AG04450 (cell line): Measurements from ENCODE around the gene FAM228B. TPM values are rescaled to one million over a fixed set of nuclear protein-coding genes. Genes with fewer than 3 reads are reported as not detected.
"Not testable (repeated sequence)": the region's sequence is repeated elsewhere in the genome, so short reads cannot be mapped to it uniquely, and the experiment has no call there.

Source experiments
- CTCF ChIA-PET: fragments of 300-600, 350-600 bp; formaldehyde crosslinking; extraction: SDS; loops from one replicate; lab custom pipeline; 2022; ENCODE audit warnings: antibody characterized with exemption, inconsistent platforms; lab: Charles Lee
- POLR2A ChIA-PET: fragments of 350-600 bp; formaldehyde crosslinking; extraction: SDS; loops from one replicate; lab custom pipeline; 2021; ENCODE audit warnings: antibody characterized with exemption, inconsistent platforms; lab: Yijun Ruan, JAX
- DNase-seq: peaks from one replicate; pipeline ENCODE4 v3.0.0-alpha.2; 2011; ENCODE audit warnings: low read depth, low spot score
- H3K27ac ChIP-seq: one replicate; pipeline ENCODE4 v1.5.1; 2012; ENCODE audit warnings: low read depth, low read length, control low read depth
- H3K27me3 ChIP-seq: one replicate; pipeline ENCODE4 v1.6.0; 2012; ENCODE audit warnings: low read length; ENCODE audit not compliant: control insufficient read depth, insufficient read depth
- H3K4me3 ChIP-seq: 2 replicates; pipeline ENCODE4 v1.5.1; 2011; ENCODE audit warnings: mild to moderate bottlenecking, low read depth, low read length, control low read depth
- H3K9me3 ChIP-seq: 2 replicates; pipeline ENCODE4 v1.5.1; 2012; ENCODE audit warnings: low read length; ENCODE audit not compliant: control insufficient read depth, insufficient read depth
- CTCF ChIP-seq: IDR thresholded peaks from 2 replicates; pipeline ENCODE4 v1.5.1; 2011; ENCODE audit warnings: low read depth, low read length, control low read depth, inconsistent platforms
- polyA plus RNA-seq: library from polyadenylated mRNA; depleted of rRNA; stranded (reverse); fragments of >200 nt; gene quantifications from 2 replicates; pipeline ENCODE4 v1.2.3, GENCODE V29; 2011

FAM228B gene
- polyA plus RNA-seq, 1 experiment, result 7.6 TPM

GRCh38 chr2:24191848-24192247 is 68.6 kb downstream of the FAM228B start:
- DNase-seq, result no peak
- Histone ChIP-seq H3K27ac (no peak overlapping the region), H3K4me3 (no peak overlapping the region), H3K27me3 (peaks cover 4% of the 10 kb centered on the region), H3K9me3 (no peaks in the 10 kb centered on the region; the same call in 1 of the 2 replicates)
- CTCF ChIA-PET, result no interaction called here
- no peak for TF ChIP-seq CTCF
- POLR2A ChIA-PET, result no interaction called here

GRCh38 chr2:24197213-24197612 is 73.9 kb downstream of the FAM228B start:
- H3K4me3 ChIP-seq, H3K9me3 ChIP-seq, CTCF ChIA-PET, H3K27me3 ChIP-seq, POLR2A ChIA-PET, DNase-seq, H3K27ac ChIP-seq: not testable (repeated sequence)

GRCh38 chr2:24199968-24200590 is 76.8 kb downstream of the FAM228B start:
- Histone ChIP-seq H3K4me3 (no peak overlapping the region), H3K27ac (no peak overlapping the region), H3K27me3 (no peaks in the 10 kb centered on the region), H3K9me3 (no peaks in the 10 kb centered on the region)
- ChIA-PET CTCF (no interaction called here), POLR2A (no interaction called here)
- no peak for DNase-seq
- TF ChIP-seq CTCF, result no peak

- TF ChIP-seq CTCF, result no peak
- Histone ChIP-seq H3K4me3 (no peak overlapping the region), H3K27me3 (no peaks in the 10 kb centered on the region), H3K9me3 (no peaks in the 10 kb centered on the region), H3K27ac (no peak overlapping the region)
- no peak for DNase-seq
- ChIA-PET POLR2A (no interaction called here), CTCF (no interaction called here)
Observed at GRCh38 chr2:24200799-24201198, 77.5 kb downstream of the FAM228B start.

GRCh38 chr2:24203029-24203786 is 79.9 kb downstream of the FAM228B start:
- POLR2A ChIA-PET, result interaction anchor here (0.5 kb wide), 1 partner anchor 565 kb away, joined by 10 read pairs; no protein-coding TSS in a partner anchor
- CTCF ChIA-PET, result no interaction called here
- H3K9me3 ChIP-seq, result no peaks in the 10 kb centered on the region
- no peak overlapping the region for H3K27ac ChIP-seq
- no peak for TF ChIP-seq CTCF
- no peak for DNase-seq
- H3K27me3 ChIP-seq, result no peaks in the 10 kb centered on the region
- no peak overlapping the region for H3K4me3 ChIP-seq
